SK-N-SH treated with all-trans-retinoic acid at 6 μM for 48 hours (cell line): Measurements from ENCODE around the gene SCYL1.

Experiments
- OSR1 ChIP-seq: fragments of 250-450 bp; sonication (Bioruptor Pico); IDR thresholded peaks from 2 replicates; pipeline ENCODE4 v1.8.0; 2022; ENCODE audit warnings: moderate library complexity, mild to moderate bottlenecking, inconsistent platforms
- ZNF70 ChIP-seq: fragments of 450-650 bp; formaldehyde crosslinking; IDR thresholded peaks from 2 replicates; pipeline ENCODE4 v1.5.0; 2020; ENCODE audit warnings: mild to moderate bottlenecking, moderate library complexity

- TF ChIP-seq OSR1 (no peak), ZNF70 (CRISPR knock-in tag) (no peak)
These were observed 27.5 kb upstream of the SCYL1 start for GRCh38 chr11:65497141-65498041.
